Vagina (tissue), 2 donors: ENCODE results near the gene GPR4. TPM values are rescaled to one million over a fixed set of nuclear protein-coding genes. Genes with fewer than 3 reads are reported as not detected.

Experiments used
- DNase-seq, 2 donors: peaks; one replicate each; pipeline ENCODE4 v3.0.0-alpha.2; 2017; ENCODE audit errors: extremely low spot score in 2 of 2
- H3K27ac ChIP-seq: fragments of 200-600 bp; sonication (generic); one replicate; pipeline ENCODE4 v1.5.1; 2019
- H3K27me3 ChIP-seq: fragments of 200-600 bp; sonication (generic); one replicate; pipeline ENCODE4 v1.5.1; 2019
- H3K36me3 ChIP-seq, 2 donors: fragments of 200-600 bp; sonication (generic); one replicate each; pipeline ENCODE4 v1.5.1; 2017 to 2019
- H3K4me1 ChIP-seq: fragments of 200-600 bp; sonication (generic); one replicate; pipeline ENCODE4 v1.5.1; 2019
- H3K4me3 ChIP-seq, 2 donors: fragments of 200-600 bp; sonication (generic); 1 replicate in 1 of 2; 2 replicates in 1 of 2; pipeline ENCODE4 v1.5.1; 2016 to 2019
- H3K9me3 ChIP-seq: fragments of 200-600 bp; sonication (generic); one replicate; pipeline ENCODE4 v1.5.1; 2019
- POLR2A ChIP-seq, 2 donors: fragments of 450-650 bp; IDR thresholded peaks; one replicate each; pipeline ENCODE4 v1.6.1; 2017; ENCODE audit warnings: antibody characterized with exemption in 2 of 2, mild to moderate bottlenecking in 2 of 2, moderate library complexity in 2 of 2
- POLR2AphosphoS5 ChIP-seq, 2 donors: sonication (generic); formaldehyde crosslinking; IDR thresholded peaks; one replicate each; pipeline ENCODE4 v1.9.0; 2017; ENCODE audit warnings: antibody characterized with exemption in 2 of 2, mild to moderate bottlenecking in 2 of 2, low read depth in 1 of 2; ENCODE audit not compliant: insufficient read depth in 1 of 2
- intact Hi-C: fragments of 100-400 bp; cut with DNase I; formaldehyde crosslinking; loops from one replicate; pipeline ENCODE4 v1.15.1; 2023
- total RNA-seq: library from RNA; depleted of rRNA; stranded (reverse); fragments of >200 nt; gene quantifications from one replicate; pipeline ENCODE4 v1.2.3, GENCODE V29; 2016
- TF ChIP-seq, protein P1 (sequence below), 3 experiments: fragments of 450-650 bp in 2 of 3; fragments of 200-600 bp in 1 of 3; sonication (generic) in 1 of 3; IDR thresholded peaks; one replicate each; pipeline ENCODE4 v1.5.1; 2017 to 2019; ENCODE audit warnings: antibody characterized with exemption in 3 of 3, mild to moderate bottlenecking in 2 of 3, moderate library complexity in 2 of 3

The GPR4 gene
- total RNA-seq, 1 donor from 2014 or later, result 3.4 TPM

DNA sequence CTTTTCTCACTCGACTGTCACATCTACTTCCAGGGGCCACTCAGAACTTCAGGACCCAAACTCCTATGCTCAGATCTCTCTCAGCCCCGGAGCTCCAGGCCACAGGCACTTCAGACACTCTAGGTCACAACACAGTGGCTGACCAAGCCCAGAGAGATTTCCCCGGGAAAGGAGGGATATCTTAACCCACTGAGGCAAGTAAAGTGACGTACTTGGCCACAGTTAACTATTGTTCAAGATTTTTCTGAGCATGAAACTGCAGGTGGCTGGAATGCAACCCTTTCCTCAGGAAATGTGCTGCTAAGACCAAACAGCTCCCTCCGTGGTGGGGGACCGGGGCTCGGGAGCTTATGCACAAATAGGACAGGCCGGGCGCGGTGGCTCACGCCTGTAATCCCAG is 41.3 kb downstream of the GPR4 start:
- intact Hi-C loops, result no loop called here
- Histone ChIP-seq H3K4me1 (no peaks in the 10 kb centered on the region), H3K27ac (no peak overlapping the region), H3K36me3 (no peaks in the 10 kb centered on the region), H3K4me3 (no peak overlapping the region), H3K27me3 (no peaks in the 10 kb centered on the region), H3K9me3 (no peaks in the 10 kb centered on the region)
- no peak for TF ChIP-seq POLR2AphosphoS5 (IDR thresholded peaks at IDR 0.05; ENCODE audit: insufficient read depth in 1 of 2, low read depth in 1 of 2)
- no peak for DNase-seq

DNA sequence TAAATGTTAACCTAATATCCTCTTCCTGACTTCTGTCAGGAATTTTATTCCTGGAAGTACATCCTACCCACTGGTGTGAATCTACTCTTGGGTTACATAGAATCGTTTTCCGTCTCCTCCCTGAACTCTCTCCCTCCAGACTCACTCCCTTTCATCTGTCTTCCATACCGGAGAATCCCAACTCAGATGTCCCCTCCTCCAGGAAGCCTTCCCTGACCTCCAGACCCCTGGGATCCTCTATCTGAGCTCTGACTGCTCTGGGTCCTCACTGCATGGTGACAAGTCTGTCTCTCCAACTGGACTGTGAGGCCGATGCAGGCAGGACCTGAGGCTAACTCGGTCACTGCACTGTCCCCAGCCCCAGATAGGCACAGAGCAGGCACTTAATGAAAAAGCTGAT is 42.0 kb downstream of the GPR4 start:
- Histone ChIP-seq H3K27me3 (no peaks in the 10 kb centered on the region), H3K4me3 (no peak overlapping the region), H3K9me3 (no peaks in the 10 kb centered on the region), H3K36me3 (no peaks in the 10 kb centered on the region), H3K27ac (no peak overlapping the region), H3K4me1 (no peaks in the 10 kb centered on the region)
- intact Hi-C loops, result no loop called here
- DNase-seq, result no peak
- TF ChIP-seq POLR2A (IDR thresholded peaks at IDR 0.05) (no peak), POLR2AphosphoS5 (IDR thresholded peaks at IDR 0.05; ENCODE audit: insufficient read depth in 1 of 2, low read depth in 1 of 2) (no peak)
- TF ChIP-seq, protein P1, sequence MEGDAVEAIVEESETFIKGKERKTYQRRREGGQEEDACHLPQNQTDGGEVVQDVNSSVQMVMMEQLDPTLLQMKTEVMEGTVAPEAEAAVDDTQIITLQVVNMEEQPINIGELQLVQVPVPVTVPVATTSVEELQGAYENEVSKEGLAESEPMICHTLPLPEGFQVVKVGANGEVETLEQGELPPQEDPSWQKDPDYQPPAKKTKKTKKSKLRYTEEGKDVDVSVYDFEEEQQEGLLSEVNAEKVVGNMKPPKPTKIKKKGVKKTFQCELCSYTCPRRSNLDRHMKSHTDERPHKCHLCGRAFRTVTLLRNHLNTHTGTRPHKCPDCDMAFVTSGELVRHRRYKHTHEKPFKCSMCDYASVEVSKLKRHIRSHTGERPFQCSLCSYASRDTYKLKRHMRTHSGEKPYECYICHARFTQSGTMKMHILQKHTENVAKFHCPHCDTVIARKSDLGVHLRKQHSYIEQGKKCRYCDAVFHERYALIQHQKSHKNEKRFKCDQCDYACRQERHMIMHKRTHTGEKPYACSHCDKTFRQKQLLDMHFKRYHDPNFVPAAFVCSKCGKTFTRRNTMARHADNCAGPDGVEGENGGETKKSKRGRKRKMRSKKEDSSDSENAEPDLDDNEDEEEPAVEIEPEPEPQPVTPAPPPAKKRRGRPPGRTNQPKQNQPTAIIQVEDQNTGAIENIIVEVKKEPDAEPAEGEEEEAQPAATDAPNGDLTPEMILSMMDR (IDR thresholded peaks at IDR 0.05), result no peak

DNA sequence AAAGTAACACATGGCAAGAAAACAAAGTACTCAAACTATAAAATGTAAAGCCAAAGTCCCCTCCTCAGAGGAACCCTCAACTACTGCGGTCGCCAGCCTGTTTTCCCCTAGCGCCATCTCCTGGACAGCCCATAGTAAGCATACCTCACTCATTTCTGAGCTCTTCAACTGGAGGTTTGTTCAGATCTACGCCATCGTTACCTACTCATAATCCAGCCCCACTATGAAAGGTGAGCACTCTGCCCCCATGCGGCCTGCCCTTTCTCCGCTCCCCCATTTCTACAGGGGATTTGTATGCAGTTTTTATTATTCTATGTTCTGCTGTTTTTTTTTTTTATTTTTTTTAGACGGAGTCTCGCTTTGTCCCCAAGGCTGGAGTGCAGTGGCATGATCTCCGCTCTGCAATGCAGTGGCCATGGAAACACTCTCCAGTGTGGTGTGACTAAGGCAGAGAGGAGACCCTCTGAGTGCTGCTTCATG is 43.6 kb downstream of the GPR4 start:
- no peaks in the 10 kb centered on the region for H3K27me3 ChIP-seq
- H3K4me1 ChIP-seq, result no peaks in the 10 kb centered on the region
- no peaks in the 10 kb centered on the region for H3K36me3 ChIP-seq
- H3K27ac ChIP-seq, result no peak overlapping the region
- intact Hi-C loops, result no loop called here
- H3K4me3 ChIP-seq, result no peak overlapping the region
- no peaks in the 10 kb centered on the region for H3K9me3 ChIP-seq
- no peak for DNase-seq
- TF ChIP-seq, protein P1 (IDR thresholded peaks at IDR 0.05), result peak; percentile 31 to 43 (median 41)
- TF ChIP-seq POLR2AphosphoS5 (IDR thresholded peaks at IDR 0.05; ENCODE audit: insufficient read depth in 1 of 2, low read depth in 1 of 2) (no peak), POLR2A (IDR thresholded peaks at IDR 0.05) (no peak)

DNA sequence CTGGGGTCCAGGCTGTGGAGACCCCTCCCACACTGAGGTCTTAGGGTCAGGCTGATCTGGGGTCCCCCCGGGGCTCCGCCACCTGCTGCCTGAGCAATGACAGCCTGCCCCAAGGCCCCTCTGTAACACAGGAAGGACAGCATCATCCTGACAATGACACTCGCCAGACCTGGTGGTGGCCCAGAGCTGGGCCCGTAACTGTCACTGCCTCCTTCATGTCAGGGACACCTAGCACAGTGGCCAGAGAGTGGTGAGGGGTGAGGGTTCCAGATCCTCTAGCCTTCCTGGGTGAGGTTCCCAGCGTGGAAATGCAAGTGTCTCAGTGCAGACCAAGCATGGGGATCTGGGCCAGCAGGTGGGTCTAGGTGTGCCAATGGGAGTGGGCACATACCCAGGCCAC is 45.2 kb downstream of the GPR4 start:
- DNase-seq, result no peak
- intact Hi-C loops, result no loop called here
- Histone ChIP-seq H3K4me1 (no peaks in the 10 kb centered on the region), H3K9me3 (no peaks in the 10 kb centered on the region), H3K36me3 (peaks cover 0 to 5% of the 10 kb centered on the region in 2 donors), H3K4me3 (no peak overlapping the region), H3K27ac (no peak overlapping the region), H3K27me3 (no peaks in the 10 kb centered on the region)
- TF ChIP-seq POLR2A (IDR thresholded peaks at IDR 0.05) (no peak), POLR2AphosphoS5 (IDR thresholded peaks at IDR 0.05; ENCODE audit: insufficient read depth in 1 of 2, low read depth in 1 of 2) (no peak)

DNA sequence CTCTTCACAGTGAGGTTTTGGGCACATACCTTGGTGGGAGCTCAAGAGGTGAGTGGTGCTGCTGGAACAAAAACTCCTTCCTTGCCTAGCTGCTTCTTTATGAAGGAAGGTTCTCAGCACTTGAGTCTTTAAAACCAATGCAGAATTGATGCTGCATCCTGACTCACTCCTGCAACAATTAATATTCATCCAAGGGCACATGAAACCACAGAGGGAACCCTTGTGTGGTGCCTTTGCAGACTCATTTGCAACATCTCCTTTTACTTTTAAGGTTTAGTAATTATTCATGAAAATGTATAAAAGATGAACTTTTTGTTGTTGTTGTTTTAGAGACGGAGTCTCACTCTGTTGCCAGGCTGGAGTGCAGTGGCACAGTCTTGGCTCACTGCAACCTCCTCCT is 47.5 kb downstream of the GPR4 start:
- Histone ChIP-seq H3K4me3 (no peak overlapping the region), H3K4me1 (no peaks in the 10 kb centered on the region), H3K36me3 (peaks cover 0 to 5% of the 10 kb centered on the region in 2 donors), H3K9me3 (no peaks in the 10 kb centered on the region), H3K27me3 (no peaks in the 10 kb centered on the region), H3K27ac (no peak overlapping the region)
- no peak for TF ChIP-seq POLR2A (IDR thresholded peaks at IDR 0.05)
- intact Hi-C loops, result no loop called here
- no peak for DNase-seq

DNA sequence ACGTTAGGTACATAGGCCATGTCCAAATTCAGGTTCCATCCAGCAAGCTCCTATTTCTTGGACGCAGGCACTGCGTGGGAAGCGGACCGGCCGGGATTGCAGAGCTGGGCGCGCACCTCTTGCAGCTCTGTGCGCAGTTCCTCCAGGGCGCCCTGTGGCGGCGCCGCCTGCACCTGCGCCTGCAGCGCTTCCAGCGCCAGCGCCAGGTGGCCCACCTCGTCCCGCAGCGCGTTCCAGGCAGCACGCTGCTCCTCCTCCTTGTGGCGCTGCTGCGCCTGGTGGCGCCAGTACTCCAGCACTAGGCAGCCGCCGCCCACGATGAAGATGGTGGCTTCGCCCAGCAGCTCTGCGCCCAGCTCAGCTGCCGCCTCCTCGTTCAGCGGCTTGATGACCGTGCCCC is 48.5 kb downstream of the GPR4 start:
- H3K4me3 ChIP-seq, result no peak overlapping the region

More for the DNA sequence above, 48.5 kb downstream of the GPR4 start:
- Histone ChIP-seq H3K4me1 (peaks cover 8% of the 10 kb centered on the region), H3K27me3 (no peaks in the 10 kb centered on the region), H3K9me3 (no peaks in the 10 kb centered on the region), H3K27ac (no peak overlapping the region), H3K36me3 (peaks cover 0 to 5% of the 10 kb centered on the region in 2 donors)
- intact Hi-C loops, result no loop called here
- no peak for TF ChIP-seq POLR2A (IDR thresholded peaks at IDR 0.05)
- TF ChIP-seq, protein P1 (IDR thresholded peaks at IDR 0.05), result no peak
- TF ChIP-seq POLR2AphosphoS5 (IDR thresholded peaks at IDR 0.05; ENCODE audit: insufficient read depth in 1 of 2, low read depth in 1 of 2), result no peak
- DNase-seq, result no peak
